Fibroblast of mammary gland (primary cell): ENCODE data around the gene WDR55.

ENCODE experiments used
- DNase-seq: peaks from one replicate; pipeline ENCODE4 v3.0.0-alpha.2; 2010; ENCODE audit warnings: low read depth
- H3K4me3 ChIP-seq: 2 replicates; pipeline ENCODE4 v1.5.1; 2011; ENCODE audit warnings: low read depth, mild to moderate bottlenecking, low read length, moderate library complexity; ENCODE audit not compliant: control insufficient read depth
- CTCF ChIP-seq: conservative IDR thresholded peaks from 2 replicates; pipeline ENCODE4 v1.5.1; 2011; ENCODE audit warnings: low read depth, low read length, inconsistent platforms; ENCODE audit not compliant: control insufficient read depth, insufficient read depth

Gene WDR55

GRCh38 chr5:140673187-140673976 is 8.7 kb downstream of the WDR55 start, which contains the start of gene DND1:
Gene DND1 (minus strand): TSS chr5:140673576. CDS start chr5:140673542, 34 bp downstream.
- DNase-seq: no peak
- peak within 1 kb of the TSS; percentile 1 for H3K4me3 ChIP-seq
- TF ChIP-seq CTCF: no peak

GRCh38 chr5:140674211-140674610 is 9.5 kb downstream of the WDR55 start:
- H3K4me3 ChIP-seq: no peak overlapping the region
- DNase-seq: no peak
- no peak for TF ChIP-seq CTCF

GRCh38 chr5:140674629-140675028 is 9.9 kb downstream of the WDR55 start:
- H3K4me3 ChIP-seq: no peak overlapping the region
- no peak for DNase-seq
- no peak for TF ChIP-seq CTCF

GRCh38 chr5:140677947-140678346 is 13.2 kb downstream of the WDR55 start:
- no peak for TF ChIP-seq CTCF
- no peak overlapping the region for H3K4me3 ChIP-seq
- no peak for DNase-seq

GRCh38 chr5:140678993-140679392 is 14.3 kb downstream of the WDR55 start:
- no peak for TF ChIP-seq CTCF
- no peak overlapping the region for H3K4me3 ChIP-seq
- DNase-seq: no peak

GRCh38 chr5:140690376-140690932 is 25.8 kb downstream of the WDR55 start:
- TF ChIP-seq CTCF: no peak
- H3K4me3 ChIP-seq: peak overlapping the region; percentile 79
- no peak for DNase-seq
